ENCODE data around the gene GNG7. TPM values are rescaled to one million over a fixed set of nuclear protein-coding genes. Genes with fewer than 3 reads are reported as not detected.

GNG7 gene
- total and polyA plus RNA-seq, 10 of the 15 experiments (the other 5 are each of a cell fraction or from before 2014, with no cell fraction given): 1.9 to 13.6 (median 6.5) TPM

DNA sequence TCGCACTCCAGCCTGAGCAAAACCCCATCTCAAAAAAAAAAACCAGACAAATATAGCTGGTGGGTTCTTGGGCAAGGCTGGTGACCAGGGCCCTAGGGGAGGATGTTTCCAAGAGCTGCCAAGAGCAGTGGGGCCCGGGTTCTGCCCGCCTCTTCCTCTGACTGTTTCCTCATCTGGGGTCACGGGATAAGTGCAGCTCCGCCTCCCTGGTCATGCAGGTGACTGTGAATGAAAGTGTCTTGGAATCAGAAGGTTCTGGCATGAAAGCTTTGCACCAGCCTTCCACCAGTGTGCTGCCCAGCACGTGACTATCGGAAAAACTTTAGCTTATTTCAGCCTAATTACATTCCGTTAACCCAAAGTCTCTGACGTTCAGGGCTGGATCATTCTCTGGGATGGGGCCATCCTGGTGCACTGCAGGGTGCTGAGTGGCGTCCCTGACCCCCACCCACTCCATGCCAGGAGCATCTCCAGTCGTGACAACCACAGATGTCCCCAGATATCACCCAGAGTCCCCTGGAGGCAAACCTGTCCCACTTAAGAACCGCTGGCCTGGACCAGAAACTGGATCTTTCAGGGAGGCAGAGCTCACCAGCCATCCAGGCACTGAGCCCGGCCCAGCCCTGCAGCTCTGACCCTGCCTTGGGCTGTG is 85.6 kb downstream of the GNG7 start:
- FAIRE-seq (no peak), DNase-seq (ENCODE audit: low read depth, low spot score) (no peak), ATAC-seq (no peak)
- H3K9me3 ChIP-seq (replicated peaks; ENCODE audit: control insufficient read depth, insufficient read depth, low read length): no peaks in the 10 kb centered on the region; the same call in 2 of the 3 replicates
- no peak overlapping the region for H3K4me3 ChIP-seq
- H2AFZ ChIP-seq (ENCODE audit: control insufficient read depth, low read depth, low read length): no peak overlapping the region
- ChIA-PET SMC1A (ENCODE audit: uncharacterized antibody, unreplicated experiment) (interaction anchor here (0.6 to 1.5 kb wide), 5 partner anchors 20 to 461 kb away, joined by 3 to 4 read pairs (median 3); partner anchors contain the start of gene GADD45B), RAD21 (ENCODE audit: unreplicated experiment) (interaction anchor here (0.9 to 3.4 kb wide), 6 partner anchors 19 to 141 kb away, joined by 3 to 21 read pairs (median 6); partner anchors contain the start of gene GADD45B), POLR2A (interaction anchor here (1.0 to 2.2 kb wide), 4 partner anchors 20 to 156 kb away, joined by 3 to 10 read pairs (median 6); partner anchors contain the start of gene GADD45B), CTCF (interaction anchor here (0.6 to 21.7 kb wide), 9 partner anchors 8 to 447 kb away, joined by 3 to 318 read pairs (median 3); partner anchors contain the start of gene GADD45B)
- no peak overlapping the region for H3K27ac ChIP-seq (ENCODE audit: control insufficient read depth, insufficient read depth)
- no TSS peak for BruUV-seq (replicated peaks)
- H4K20me1 ChIP-seq (ENCODE audit: control insufficient read depth, insufficient read depth): no peaks in the 10 kb centered on the region
- H3K36me3 ChIP-seq (ENCODE audit: control insufficient read depth in 2 of 2, insufficient read depth in 2 of 2, low read length in 1 of 2): no peaks in the 10 kb centered on the region
- H3K4me2 ChIP-seq (ENCODE audit: control insufficient read depth, insufficient read depth): no peak overlapping the region; the same call in 1 of the 2 replicates
- in situ Hi-C loops (cut with MboI) (loop anchor here (10.0 kb wide), 2 partner anchors 342 to 462 kb away; partner anchors contain the start of gene AP3D1), intact Hi-C loops (cut with micrococcal nuclease; ENCODE audit: unreplicated experiment) (loop anchor here (10.0 kb wide), 1 partner anchor 222 kb away; no protein-coding TSS in a partner anchor)
- 0 out of 2 replicates have a peak overlapping the region, but pooled peaks have one; percentile 25 for H3K9ac ChIP-seq (ENCODE audit: control insufficient read depth, insufficient read depth, low read length)
- H3K27me3 ChIP-seq (replicated peaks in 1 of 2; ENCODE audit: control insufficient read depth in 2 of 2, insufficient read depth in 2 of 2, low read length in 1 of 2): no peaks in the 10 kb centered on the region
- 63% methylated on average over 13 of the region's 13 CpGs for WGBS (ENCODE audit: insufficient coverage, insufficient replicate concordance, low lambda C conversion rate, missing lambda C conversion rate)
- peaks cover 65% of the 10 kb centered on the region for H3K4me1 ChIP-seq (ENCODE audit: control insufficient read depth, insufficient read depth, low read length)
- H3K79me2 ChIP-seq (ENCODE audit: control insufficient read depth, insufficient read depth, low read length): peaks cover 19% of the 10 kb centered on the region
- TF ChIP-seq LARP7 (IDR thresholded peaks at IDR 0.05) (no peak), BHLHE40 (IDR thresholded peaks at IDR 0.05; ENCODE audit: borderline replicate concordance in 1 of 2, low read depth in 2 of 2, low read length in 1 of 2) (peak; percentile 58 to 78; a peak in 3 of 4 replicates)
- TF ChIP-seq, protein P1, sequence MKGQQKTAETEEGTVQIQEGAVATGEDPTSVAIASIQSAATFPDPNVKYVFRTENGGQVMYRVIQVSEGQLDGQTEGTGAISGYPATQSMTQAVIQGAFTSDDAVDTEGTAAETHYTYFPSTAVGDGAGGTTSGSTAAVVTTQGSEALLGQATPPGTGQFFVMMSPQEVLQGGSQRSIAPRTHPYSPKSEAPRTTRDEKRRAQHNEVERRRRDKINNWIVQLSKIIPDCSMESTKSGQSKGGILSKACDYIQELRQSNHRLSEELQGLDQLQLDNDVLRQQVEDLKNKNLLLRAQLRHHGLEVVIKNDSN (IDR thresholded peaks at IDR 0.05; ENCODE audit: borderline replicate concordance, extremely low read length, insufficient read depth, low read depth, low read length): peak; percentile 37

All from GM12878 (cell line).